ENCODE measurements around the gene MITF.

DNA sequence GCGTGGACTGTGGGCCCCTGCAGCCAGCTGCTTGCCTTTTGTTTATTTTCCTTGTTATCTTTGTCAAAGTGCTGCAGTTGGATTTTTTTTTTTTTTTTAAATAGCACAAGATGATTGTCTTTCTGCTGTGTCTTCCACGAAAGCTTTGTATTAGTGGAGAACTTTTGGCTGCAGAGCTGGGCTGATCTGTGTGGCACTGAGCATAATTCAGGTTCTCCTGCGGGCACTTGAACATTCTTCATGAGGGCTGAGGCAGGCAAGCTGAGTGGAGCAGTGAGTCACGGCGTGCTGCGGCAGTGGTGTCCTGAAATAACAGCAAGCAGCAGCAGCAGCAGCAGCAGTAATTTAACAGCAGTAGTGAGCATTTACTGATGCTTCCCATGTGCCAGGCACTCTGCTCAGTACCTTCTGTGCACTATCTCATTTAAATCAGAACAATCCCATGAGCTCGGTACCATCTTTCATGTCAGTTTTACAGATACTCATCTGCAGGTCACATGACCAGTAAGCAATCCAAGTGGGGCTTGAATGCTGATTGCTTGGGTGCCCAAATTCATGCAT lies 45.8 kb downstream of the MITF start:
- TF ChIP-seq, protein P1, sequence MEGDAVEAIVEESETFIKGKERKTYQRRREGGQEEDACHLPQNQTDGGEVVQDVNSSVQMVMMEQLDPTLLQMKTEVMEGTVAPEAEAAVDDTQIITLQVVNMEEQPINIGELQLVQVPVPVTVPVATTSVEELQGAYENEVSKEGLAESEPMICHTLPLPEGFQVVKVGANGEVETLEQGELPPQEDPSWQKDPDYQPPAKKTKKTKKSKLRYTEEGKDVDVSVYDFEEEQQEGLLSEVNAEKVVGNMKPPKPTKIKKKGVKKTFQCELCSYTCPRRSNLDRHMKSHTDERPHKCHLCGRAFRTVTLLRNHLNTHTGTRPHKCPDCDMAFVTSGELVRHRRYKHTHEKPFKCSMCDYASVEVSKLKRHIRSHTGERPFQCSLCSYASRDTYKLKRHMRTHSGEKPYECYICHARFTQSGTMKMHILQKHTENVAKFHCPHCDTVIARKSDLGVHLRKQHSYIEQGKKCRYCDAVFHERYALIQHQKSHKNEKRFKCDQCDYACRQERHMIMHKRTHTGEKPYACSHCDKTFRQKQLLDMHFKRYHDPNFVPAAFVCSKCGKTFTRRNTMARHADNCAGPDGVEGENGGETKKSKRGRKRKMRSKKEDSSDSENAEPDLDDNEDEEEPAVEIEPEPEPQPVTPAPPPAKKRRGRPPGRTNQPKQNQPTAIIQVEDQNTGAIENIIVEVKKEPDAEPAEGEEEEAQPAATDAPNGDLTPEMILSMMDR (IDR thresholded peaks at IDR 0.05) = no peak
- TF ChIP-seq EZH2 (IDR thresholded peaks at IDR 0.05; ENCODE audit: borderline replicate concordance, insufficient read depth, low read depth, low read length, poor library complexity, severe bottlenecking) = no peak
